Adrenal gland (tissue), 5 donors: Measurements from ENCODE around the gene IPO9.

Experiments
- POLR2A ChIP-seq, 2 donors: fragments of 450-650 bp; IDR thresholded peaks; one replicate each; pipeline ENCODE4 v1.6.1; 2017; ENCODE audit warnings: antibody characterized with exemption in 2 of 2, mild to moderate bottlenecking in 2 of 2, moderate library complexity in 1 of 2
- TF ChIP-seq, protein P1 (sequence below), 6 experiments: fragments of 450-650 bp in 4 of 6; fragments of 200-600 bp in 2 of 6; sonication (generic) in 1 of 6; IDR thresholded peaks; 1 replicate in 5 of 6; 2 replicates in 1 of 6; pipeline versions ENCODE4 v1.5.1 to v1.8.0; 2016 to 2021; ENCODE audit warnings: antibody characterized with exemption in 6 of 6, mild to moderate bottlenecking in 2 of 6, moderate library complexity in 1 of 6
- donor health status: DM: no; HTN: no; CAD: no.

- TF ChIP-seq, protein P1, sequence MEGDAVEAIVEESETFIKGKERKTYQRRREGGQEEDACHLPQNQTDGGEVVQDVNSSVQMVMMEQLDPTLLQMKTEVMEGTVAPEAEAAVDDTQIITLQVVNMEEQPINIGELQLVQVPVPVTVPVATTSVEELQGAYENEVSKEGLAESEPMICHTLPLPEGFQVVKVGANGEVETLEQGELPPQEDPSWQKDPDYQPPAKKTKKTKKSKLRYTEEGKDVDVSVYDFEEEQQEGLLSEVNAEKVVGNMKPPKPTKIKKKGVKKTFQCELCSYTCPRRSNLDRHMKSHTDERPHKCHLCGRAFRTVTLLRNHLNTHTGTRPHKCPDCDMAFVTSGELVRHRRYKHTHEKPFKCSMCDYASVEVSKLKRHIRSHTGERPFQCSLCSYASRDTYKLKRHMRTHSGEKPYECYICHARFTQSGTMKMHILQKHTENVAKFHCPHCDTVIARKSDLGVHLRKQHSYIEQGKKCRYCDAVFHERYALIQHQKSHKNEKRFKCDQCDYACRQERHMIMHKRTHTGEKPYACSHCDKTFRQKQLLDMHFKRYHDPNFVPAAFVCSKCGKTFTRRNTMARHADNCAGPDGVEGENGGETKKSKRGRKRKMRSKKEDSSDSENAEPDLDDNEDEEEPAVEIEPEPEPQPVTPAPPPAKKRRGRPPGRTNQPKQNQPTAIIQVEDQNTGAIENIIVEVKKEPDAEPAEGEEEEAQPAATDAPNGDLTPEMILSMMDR (IDR thresholded peaks at IDR 0.05) = no peak
- no peak for TF ChIP-seq POLR2A (IDR thresholded peaks at IDR 0.05)
Observed at GRCh38 chr1:201789245-201789644, 39.7 kb upstream of the IPO9 start.
